ENCODE data around the gene AKNA.

The AKNA gene

GRCh38 chr9:114427644-114428043 lies 39.9 kb upstream of the AKNA start:
- ChIA-PET CTCF (interaction anchor here (1.9 to 16.7 kb wide), 3 partner anchors 9 to 230 kb away, joined by 6 to 367 read pairs (median 26); partner anchors contain the start of gene TEX53), POLR2A (no interaction called here)
- TF ChIP-seq, protein P1, sequence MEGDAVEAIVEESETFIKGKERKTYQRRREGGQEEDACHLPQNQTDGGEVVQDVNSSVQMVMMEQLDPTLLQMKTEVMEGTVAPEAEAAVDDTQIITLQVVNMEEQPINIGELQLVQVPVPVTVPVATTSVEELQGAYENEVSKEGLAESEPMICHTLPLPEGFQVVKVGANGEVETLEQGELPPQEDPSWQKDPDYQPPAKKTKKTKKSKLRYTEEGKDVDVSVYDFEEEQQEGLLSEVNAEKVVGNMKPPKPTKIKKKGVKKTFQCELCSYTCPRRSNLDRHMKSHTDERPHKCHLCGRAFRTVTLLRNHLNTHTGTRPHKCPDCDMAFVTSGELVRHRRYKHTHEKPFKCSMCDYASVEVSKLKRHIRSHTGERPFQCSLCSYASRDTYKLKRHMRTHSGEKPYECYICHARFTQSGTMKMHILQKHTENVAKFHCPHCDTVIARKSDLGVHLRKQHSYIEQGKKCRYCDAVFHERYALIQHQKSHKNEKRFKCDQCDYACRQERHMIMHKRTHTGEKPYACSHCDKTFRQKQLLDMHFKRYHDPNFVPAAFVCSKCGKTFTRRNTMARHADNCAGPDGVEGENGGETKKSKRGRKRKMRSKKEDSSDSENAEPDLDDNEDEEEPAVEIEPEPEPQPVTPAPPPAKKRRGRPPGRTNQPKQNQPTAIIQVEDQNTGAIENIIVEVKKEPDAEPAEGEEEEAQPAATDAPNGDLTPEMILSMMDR (IDR thresholded peaks at IDR 0.05; ENCODE audit: insufficient read depth, low read length, missing control alignments) = no peak
- DNase-seq (ENCODE audit: low read depth, low spot score) = no peak
- H3K4me3 ChIP-seq (ENCODE audit: low read depth, low read length) = no peak overlapping the region

DNA sequence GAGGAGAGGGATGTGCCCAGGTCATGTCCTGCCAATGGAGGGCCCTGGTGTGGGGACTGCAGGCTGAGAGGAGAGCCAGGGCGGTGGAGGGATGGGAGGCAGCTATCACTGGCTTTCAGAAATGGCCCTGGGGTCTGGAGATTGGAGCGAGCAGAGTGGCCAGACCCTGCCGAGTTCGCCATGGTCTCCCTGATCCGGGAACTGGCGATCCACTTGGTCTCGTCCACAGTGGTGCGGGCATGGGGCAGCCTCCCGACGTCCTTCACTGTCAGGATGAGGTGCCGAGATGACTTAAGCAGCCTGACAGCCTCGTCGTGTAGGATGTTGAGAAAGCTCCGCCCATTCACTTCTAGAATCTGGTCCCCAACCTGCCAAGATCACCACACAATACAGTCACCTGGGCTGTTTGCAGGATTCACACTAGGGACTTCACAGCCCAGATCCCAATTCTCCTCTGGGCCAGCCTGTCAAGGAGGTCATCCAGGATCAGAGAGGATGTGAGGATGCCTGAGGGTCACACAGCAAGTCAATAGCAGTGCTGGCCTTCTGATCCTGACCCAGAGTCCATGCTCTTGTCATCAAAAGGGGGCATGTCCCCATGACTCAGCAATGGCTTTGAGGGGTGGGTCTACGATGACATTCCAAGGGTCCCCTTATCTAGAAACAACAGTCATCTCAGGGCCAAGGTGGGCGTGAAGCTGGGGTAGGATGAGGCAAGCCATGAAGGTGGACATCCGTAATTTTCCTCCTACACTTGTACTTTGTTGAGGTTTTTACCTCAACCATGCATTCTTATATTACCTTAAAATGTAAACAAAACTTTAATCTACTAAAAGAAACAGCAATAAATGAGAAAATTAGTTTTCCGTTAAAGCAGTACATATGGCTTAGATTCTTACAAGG lies 38.5 kb upstream of the AKNA start:
- ChIA-PET POLR2A (no interaction called here), CTCF (interaction anchor here (1.0 to 5.8 kb wide), 3 partner anchors 9 to 19 kb away, joined by 3 to 25 read pairs (median 3); no protein-coding TSS in a partner anchor)
- TF ChIP-seq, protein P1 (IDR thresholded peaks at IDR 0.05; ENCODE audit: insufficient read depth, low read length, missing control alignments) = no peak
- no peak for DNase-seq (ENCODE audit: low read depth, low spot score)
- H3K4me3 ChIP-seq (ENCODE audit: low read depth, low read length) = no peak overlapping the region

- no peak overlapping the region for H3K4me3 ChIP-seq (ENCODE audit: low read depth, low read length)
- CTCF ChIA-PET = interaction anchor here (1.0 to 5.8 kb wide), 4 partner anchors 8 to 22 kb away, joined by 3 to 25 read pairs (median 4); no protein-coding TSS in a partner anchor
- TF ChIP-seq, protein P1 (IDR thresholded peaks at IDR 0.05; ENCODE audit: insufficient read depth, low read length, missing control alignments) = no peak
Measured at GRCh38 chr9:114425126-114425525, 37.3 kb upstream of the AKNA start.

DNA sequence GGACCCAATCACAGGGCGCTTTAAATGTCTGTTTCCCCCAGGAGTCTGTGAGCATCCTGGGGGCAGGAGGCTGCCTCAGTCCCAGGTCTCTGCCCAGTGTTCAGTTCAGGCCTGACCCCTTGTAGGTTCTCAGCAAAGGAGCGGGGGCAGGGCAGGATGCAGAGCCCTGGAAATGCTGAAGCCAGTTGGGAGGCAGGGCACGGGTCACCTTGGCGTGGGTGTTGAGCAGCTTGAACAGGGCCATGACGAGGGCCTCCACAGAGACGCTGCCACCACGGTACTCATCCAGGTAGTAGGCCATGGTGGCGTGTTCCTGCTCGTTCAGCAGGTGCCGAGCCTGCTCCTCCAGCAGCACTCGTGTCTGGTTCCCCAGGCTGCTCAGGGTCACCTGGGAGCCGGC lies 36.3 kb upstream of the AKNA start:
- DNase-seq (ENCODE audit: low read depth, low spot score) = no peak
- POLR2A ChIA-PET = no interaction called here
- no peak overlapping the region for H3K4me3 ChIP-seq (ENCODE audit: low read depth, low read length)
- TF ChIP-seq, protein P1 (IDR thresholded peaks at IDR 0.05; ENCODE audit: insufficient read depth, low read length, missing control alignments) = no peak
- CTCF ChIA-PET = interaction anchor here (1.7 to 5.8 kb wide), 3 partner anchors 11 to 229 kb away, joined by 4 to 25 read pairs (median 13); no protein-coding TSS in a partner anchor

More at GRCh38 chr9:114425126-114425525, 37.3 kb upstream of the AKNA start:
- POLR2A ChIA-PET = no interaction called here
- no peak for DNase-seq (ENCODE audit: low read depth, low spot score)

- POLR2A ChIA-PET = no interaction called here
- TF ChIP-seq, protein P1 (IDR thresholded peaks at IDR 0.05; ENCODE audit: insufficient read depth, low read length, missing control alignments) = no peak
- no peak for DNase-seq (ENCODE audit: low read depth, low spot score)
Measured at GRCh38 chr9:114423181-114423580, 35.4 kb upstream of the AKNA start.

DNA sequence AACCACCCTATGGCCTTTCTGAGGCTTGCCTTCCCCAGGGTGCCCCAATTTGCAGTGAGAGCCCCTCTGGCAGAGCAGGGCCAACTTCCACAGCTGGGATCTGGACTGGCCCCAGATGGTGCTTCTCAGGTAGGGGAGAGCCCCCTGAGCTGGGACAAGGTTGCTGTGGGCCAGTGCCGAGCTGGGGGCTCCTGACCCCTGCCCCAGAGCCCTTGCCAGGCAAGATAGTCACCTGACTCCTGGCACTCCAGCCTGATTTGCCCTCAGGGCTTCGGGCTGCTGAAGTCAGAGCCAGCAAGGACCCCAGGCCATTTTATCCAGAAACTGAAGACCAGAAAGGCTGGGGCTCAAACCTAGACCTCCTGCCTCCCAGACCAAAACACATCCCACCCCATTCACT lies 33.4 kb upstream of the AKNA start:
- ChIA-PET POLR2A (no interaction called here), CTCF (interaction anchor here (1.8 to 8.1 kb wide), 3 partner anchors 13 to 232 kb away, joined by 8 to 207 read pairs (median 39); no protein-coding TSS in a partner anchor)
- no peak for DNase-seq (ENCODE audit: low read depth, low spot score)
- TF ChIP-seq, protein P1 (IDR thresholded peaks at IDR 0.05; ENCODE audit: insufficient read depth, low read length, missing control alignments) = no peak
- no peak overlapping the region for H3K4me3 ChIP-seq (ENCODE audit: low read depth, low read length)

More at GRCh38 chr9:114423181-114423580, 35.4 kb upstream of the AKNA start:
- no peak overlapping the region for H3K4me3 ChIP-seq (ENCODE audit: low read depth, low read length)
- CTCF ChIA-PET = interaction anchor here (1.9 to 5.8 kb wide), 3 partner anchors 12 to 230 kb away, joined by 7 to 25 read pairs (median 13); no protein-coding TSS in a partner anchor

Data from AG04449 (cell line).